GM19468 (cell line): ENCODE data around the gene MAST4.

Experiments
- ATAC-seq: cut with Tn5 transposase; IDR thresholded peaks from one replicate; pipeline ENCODE4 v1.9.1; 2021; ENCODE audit warnings: mild to moderate bottlenecking, moderate library complexity, moderate number of reproducible peaks; ENCODE audit not compliant: unreplicated experiment; ENCODE audit errors: extremely low read depth

The MAST4 gene

DNA sequence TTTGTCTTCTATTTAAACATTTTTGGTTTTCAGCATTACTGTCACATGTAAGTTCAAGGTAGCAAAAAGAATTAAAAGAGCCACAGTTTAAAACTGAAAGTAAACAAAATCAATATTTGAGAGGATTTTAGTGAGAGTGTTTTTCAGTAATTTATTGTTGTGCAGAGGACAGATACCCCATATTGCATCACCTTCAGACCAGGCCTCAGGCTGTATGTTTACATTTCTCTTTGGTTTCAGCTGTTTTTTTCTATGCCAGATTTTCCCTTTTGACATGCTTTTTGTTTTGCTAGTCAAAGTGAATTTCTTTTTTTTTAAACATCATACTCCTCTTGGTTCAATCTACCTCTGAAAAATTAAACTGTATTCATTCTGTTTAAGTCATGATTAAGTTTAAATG is 47.2 kb downstream of the MAST4 start:
- ATAC-seq = no peak

DNA sequence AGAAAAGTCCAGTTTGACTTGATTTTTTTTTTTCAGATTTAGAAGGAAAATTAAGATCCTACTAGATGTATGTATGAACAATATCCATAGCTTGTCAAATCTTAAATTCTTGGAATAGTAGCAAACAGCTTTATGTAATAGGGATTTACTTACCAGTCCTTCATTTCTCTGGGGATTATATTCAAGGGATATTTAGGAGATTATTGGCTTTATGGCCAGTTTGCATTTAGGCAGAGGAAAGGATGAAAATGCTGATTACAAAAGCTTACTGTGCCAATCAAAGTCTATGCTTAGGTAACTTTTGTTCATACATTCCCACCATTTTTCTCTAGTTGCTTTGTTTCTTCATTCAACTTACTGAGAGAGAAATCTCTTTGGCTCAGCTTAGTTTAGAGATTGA is 47.9 kb downstream of the MAST4 start:
- no peak for ATAC-seq

DNA sequence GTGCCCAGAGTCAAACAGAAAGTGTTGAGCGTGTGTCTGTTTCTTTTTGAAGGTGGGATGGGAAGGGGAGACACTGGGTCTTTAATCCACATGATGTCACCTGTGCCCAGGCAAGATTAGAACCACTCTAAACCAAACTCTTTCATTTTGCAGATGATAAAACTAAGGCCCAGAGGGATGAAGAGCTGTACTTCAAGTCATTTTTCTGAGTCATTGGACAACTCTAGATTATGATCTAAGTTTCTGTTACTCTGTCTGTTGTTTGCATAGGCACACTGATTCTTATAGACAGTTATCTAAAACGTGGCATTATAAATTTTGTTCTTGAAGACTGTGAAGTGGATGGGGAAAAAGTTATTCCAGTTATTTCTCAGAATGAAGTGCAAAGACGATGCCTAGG is 48.8 kb downstream of the MAST4 start:
- no peak for ATAC-seq

DNA sequence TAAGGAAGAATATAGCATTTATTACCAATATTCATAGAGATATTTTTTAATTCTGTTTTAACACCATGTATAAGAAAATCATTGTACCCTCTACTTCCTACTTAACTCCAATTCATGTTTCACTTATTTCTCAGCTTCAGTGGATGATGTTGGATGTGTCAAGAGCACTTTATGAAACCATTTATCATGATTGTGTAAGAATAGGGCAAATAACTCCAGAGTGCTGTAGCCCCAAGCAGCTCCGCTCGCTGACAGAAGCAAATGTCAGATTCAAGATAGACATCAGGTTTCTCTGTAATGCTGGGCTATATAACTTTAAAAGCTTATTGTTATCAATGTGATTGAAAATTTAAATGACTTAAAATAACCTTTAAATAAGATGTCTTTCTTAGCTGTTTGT is 50.4 kb downstream of the MAST4 start:
- ATAC-seq = no peak

DNA sequence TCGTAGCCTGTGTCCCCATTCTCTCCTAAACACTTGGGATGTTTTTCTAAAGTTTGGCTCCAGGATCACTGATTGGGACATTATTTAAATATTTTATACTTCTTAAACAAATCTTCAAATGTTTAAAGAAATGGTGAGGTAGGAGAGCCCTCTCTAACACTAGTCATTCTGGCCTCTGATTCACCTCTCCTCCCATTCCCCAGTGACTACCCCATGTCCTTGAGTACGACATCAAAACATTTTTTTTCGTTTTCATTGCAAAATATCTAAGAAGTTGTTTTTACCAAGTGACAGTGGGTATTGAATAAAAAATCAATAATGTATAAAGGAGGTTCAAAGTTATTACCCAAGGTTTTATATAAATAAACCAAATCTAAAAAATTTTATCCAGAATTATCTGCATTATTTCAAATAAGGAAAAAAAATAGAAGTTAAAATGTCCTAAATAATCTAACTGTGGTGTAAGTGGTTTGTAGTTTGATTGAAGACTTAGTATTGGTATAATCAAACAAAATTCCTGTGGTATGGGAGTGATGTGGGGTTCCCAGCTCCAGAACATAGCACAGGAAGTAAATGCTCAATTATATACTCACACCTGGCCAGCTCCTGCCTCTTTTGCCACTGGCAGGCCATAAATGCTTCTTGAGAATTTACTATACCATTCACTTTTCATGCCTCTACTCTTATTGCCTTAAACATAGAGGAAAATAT is 51.1 kb downstream of the MAST4 start:
- ATAC-seq = no peak

DNA sequence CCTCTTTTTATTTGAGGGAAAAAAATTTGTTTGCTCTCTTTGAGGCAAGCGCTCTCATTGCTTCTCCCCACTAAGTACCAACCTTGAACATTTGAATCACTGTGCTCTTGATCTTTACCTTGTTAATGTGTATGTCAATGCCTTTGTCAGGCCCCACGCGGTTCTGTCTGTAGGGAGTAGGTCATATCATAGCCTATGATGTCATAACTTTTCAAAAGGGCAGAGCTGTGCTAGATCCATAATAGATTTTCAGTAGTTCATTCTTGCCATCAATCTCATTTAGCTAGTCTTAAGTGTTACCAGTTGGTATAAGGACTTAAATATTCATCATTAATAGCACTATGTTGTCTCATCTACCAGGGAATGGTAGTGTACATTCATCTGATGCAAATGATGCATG is 56.6 kb downstream of the MAST4 start:
- no peak for ATAC-seq

DNA sequence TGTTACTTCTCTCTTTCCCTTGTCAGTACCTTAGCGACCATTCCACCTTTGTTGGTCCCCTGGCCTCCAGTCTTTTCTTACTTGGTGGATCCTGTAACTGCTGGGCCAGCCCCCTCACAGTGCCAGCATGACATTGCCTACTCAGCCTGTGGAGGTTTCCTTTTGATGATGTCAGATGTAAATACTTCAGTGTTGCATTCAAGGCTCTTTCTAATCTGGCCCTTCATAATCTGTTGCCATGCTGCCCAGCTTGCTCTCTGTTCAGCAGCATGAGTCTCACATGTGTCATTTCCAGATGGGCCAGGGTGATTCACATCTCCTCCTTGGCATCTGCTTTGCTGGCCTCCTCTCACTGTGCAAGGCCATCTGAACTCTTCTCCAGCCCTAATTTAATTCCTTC is 57.1 kb downstream of the MAST4 start:
- no peak for ATAC-seq

DNA sequence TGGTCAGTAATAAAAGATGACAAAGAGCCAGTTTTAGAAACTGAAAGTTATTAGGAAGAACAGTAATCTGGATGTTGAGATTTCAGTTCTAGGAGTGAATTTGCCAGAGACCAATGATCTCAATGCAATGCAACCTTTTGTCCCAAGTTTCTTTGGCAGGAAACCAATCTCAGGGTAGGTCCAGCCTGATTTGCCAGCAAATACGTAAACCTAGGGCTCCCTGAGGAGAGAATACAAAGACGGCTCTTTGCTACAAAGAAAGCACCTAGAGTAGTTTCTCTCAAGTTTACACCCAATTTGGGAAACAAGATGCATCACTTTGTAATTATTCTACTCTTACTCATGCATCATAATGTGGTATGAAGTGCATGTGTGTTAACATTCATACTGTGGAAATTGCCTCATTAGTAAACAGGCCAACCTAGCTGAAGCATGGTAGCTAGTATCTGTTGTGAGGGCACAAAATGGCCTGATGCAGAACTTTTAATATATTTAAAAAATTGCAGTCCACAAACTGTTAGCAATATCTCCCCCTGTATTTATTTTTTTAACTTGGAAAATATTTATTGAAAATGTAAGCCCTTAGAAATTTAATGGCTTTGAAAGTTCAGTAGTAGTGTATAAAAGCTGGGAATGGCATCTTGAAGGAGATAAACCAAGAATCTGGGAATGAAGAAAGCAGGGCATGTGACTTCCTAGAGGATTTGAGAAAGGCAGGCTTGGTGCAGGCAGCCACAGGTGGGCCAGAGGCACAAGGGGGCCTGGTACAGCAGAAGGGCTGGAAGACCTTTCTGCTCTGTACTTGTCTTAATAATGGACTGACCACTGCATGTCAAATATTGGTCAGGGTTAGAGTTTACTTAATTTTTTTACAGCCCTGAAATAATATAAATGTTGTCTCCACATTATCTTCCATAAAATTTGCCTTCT is 59.5 kb downstream of the MAST4 start:
- no peak for ATAC-seq

DNA sequence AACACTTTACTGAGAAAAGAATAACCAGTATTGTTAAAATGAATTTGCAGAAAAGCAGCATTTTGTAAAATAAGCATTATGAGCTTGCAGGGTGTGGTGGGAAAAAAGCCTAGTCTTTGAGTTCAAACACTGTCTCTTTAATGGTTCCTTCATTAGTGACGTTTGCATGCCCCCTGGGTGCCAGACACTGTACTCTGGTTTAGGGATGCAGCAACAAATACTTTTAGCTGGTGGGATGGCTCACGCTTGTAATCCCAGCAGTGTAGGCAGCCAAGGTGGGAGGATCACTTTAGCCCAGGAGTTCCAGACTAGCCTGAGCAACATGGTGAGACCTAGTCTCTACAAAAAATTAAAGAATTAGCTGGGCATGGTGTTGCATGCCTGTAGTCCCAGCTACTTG is 62.3 kb downstream of the MAST4 start:
- no peak for ATAC-seq

DNA sequence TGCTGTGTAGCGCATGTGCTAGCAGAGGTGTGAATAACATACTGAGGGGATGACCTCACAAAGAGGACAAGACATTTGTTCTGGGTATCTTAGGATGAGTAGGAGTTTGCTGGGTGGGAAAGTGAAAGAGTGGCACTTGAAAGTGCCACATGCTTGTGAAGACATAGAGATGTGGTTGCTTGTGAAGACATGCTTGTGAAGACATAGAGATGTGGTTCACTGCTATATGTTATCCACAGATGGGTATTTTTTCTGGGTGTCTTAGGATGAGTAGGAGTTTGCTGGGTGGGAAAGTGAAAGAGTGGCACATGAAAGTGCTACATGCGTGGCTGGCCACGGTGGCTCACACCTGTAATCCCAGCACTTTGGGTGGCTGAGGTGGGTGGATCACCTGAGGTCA is 63.6 kb downstream of the MAST4 start:
- ATAC-seq = no peak

DNA sequence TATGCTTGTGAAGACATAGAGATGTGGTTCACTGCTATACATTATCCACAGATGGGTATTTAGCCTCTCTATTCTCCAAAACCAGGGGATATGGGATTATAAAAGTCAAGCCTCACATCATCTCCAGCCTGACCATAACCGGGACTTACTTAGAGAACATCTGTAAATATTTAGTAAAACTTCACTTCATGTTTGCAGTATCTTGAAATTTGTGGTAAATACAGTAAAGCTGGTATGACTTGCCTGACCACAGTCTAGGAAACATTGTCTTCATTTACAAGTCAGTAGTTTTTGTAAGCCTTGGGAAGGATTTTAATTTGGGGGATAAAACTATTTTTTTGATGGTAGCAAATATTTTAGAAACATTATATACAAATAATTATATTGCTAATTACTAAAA is 64.2 kb downstream of the MAST4 start:
- ATAC-seq = no peak

DNA sequence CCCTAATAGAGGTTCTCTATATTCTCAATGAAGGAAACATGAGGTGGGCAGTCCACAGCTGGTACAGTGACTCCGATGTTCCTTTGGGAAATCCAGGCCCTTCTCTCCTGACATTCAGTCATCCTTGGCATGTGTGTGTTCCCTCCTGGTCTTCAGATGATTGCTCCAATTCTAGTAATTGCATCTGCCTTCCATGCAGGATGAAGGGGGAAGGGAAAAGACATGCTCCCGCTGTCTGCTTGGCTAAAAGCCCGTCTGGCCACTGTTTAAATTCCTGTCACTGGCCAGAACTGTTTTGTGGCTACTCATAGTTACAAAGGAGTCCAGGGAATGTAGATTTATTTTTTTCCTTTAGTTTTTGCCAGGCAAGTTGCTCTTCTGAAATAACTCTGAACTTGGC is 65.0 kb downstream of the MAST4 start:
- ATAC-seq = no peak

DNA sequence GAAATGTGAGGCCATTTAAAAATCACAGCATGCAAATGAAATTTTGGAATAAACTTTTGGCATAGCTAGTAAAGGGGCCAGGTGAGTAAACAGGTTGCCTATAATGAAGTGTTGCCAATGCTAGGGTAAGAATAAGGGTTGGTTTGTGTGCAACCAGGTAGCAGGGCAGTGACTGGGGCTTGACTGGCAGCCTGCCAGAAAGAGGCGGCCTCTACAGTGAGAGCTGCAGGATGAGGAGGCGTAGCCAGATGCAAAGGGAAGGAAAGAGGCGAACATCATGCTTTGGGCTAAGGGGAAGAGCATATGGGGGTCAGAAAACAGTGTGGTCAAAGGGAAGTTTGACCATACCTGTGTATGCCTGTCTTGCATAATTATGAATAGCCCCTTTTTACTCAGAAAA is 70.6 kb downstream of the MAST4 start:
- no peak for ATAC-seq

DNA sequence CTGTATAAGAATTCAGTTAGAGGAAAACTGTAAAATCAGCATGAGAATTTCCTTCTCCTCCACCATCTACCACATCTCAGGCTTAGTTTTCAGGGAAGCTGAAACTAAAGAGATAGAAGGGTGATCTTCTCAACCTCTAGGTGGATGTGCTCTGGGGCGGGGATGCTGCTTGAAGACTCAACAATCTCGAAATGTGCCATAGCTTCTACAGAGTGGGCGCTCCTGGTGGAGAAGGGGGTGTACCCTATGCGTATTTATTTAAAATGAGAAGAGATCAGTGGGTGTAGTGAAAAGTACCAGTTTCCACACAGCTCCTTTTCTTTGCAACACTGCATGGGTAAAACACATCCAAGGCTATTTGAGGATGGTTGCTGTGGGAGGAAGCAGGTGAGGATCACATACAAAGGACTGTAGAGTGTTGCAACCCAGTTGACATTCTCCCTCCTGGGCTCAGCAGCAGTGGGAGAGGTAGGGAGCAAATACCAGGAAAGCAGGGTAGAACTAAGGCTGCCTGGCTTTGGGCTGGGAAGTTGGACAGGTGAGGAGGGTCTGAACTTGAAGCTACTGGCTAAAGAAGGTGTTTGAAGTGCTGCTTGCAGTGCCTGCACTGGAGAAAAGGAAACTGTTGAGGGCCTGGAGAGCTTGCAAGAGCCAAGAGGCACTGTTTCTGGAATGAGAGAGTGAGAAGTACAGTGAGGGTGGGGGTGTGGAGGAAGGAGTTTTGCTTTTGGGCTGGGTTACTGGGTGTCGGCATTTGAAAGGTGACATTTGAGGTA is 73.1 kb downstream of the MAST4 start:
- no peak for ATAC-seq

DNA sequence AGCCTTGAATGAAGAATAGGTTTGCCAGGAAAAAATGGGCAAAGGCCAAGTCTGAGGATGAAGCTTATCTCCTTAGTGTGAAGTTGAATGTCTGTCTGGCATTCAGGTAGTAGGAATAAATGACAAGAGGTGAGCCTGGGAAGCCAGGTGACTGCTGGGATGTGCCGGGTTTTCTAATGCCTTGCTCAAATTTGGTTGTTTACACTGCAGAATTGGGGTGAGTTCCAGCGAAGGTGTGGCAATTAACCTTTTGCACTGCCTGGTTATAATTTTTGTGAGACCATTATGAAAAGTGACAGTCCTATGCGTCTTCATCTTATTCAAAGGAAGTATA is 73.6 kb downstream of the MAST4 start:
- no peak for ATAC-seq

DNA sequence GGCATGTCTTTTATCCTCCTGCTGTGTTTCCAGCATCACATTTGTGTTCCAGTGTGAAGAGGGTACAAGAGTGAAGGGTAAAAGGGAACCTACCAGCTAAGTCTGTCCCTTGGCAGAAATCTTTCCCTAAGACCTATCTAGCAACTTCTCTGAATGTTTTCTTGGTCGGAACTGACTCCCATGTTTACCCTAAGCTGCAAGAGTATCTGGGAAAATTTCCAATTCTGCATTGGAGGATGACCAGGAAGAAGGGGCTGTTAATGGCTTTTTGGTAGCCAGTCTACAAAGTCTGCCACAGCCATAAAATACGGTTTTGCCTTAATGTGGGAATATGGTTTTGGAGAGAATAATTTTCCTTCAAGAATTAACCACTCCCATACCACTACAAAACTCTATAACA is 75.1 kb downstream of the MAST4 start:
- ATAC-seq = no peak

DNA sequence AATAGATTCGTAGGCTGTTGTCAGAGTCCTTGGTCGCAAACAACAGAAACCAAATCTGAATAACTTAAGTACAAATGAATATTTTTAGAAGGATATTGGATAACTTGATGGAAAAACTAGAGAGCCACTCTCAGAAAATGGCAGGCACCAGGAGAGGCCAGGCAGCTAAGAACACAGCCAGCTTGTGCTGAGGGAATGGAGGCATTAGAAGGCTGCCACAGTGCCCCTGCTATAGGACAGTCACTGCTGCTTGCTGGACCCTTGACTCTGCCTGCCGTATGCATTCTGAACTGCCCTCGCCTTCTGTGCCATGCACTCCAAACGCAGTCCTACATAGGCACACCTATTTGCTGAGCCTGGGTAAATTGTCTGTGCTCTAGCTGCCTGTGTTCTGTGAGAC is 78.6 kb downstream of the MAST4 start:
- ATAC-seq = no peak

DNA sequence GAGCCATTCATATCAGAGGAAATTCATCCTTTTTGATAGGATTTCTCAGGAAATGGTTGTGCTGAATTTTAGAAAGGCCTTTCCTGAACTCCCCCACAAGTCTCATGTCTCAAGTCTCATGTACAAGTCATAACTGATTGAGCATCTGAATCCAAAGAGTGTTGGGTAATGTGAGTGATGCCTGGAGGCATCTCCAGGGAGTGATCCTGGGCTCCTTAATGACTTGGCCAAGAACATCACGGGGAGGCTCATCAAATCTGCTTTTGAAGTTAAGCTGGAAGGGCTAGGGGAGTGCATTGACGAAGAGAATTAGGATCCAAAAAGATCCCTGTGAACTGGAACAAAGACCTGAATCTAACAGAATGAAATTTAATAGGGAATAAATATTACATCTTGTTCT is 79.2 kb downstream of the MAST4 start:
- no peak for ATAC-seq

DNA sequence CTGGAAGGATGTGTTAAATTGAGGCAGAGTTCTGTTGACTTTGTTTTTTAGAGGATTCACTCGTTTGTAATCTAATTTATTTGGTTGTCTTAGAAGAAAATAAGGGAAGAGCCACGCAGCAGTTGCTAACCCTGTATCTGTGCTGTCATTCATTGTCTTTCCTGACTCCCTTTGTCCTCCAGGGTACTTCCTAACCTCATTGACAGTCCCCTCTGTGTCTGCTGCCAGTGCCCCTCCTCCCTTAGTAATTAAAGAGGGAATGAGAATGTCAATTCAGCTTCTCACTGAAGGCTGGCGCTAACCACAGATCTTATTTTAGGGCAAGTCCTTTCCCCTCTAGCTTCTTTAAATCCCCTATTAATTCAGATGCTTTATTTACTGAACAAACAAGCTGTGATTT is 84.0 kb downstream of the MAST4 start:
- no peak for ATAC-seq

DNA sequence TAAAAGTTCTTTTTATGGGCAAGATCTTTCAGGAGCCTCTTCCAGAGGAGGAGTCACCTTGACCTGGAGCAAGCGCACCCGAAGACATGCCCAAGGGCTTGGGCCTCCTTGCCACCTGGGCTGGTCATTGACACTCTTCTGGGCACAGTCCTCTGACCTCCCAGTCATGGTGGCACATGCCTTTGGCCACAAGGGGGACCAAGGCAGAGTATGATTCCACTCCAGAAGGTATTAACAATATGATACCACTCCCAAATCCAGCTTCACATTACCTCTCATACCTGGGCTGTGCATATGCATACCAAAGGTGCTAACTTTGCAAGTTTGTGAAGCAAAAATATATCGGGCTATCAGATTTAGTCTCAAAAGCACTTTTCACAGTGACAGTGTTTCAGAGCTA is 84.6 kb downstream of the MAST4 start:
- no peak for ATAC-seq

DNA sequence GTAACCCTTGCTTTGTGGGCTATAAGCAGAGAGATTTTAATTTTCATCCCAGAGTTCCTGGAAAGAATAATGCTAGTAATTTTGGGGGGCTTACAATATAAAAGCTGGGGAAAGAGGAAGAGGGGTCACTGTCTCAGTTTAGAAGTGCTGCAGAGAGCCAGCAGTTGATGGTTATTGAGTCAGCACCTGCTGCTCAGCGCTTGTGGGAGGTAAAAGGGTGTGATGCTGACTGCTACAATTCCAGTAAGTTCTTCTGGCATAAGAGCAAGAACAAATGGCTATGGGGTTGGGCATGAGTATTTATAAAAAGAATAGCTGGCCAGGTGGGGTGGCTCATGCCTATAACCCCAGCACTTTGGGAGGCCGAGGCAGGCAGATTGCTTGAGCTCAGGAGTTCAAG is 88.5 kb downstream of the MAST4 start:
- no peak for ATAC-seq
